GM10847 (cell line): ENCODE results near the gene LAMA2.

Source experiments
- POLR2A ChIP-seq: IDR thresholded peaks from 2 replicates; pipeline ENCODE4 v1.6.1; 2011; ENCODE audit not compliant: insufficient read length; ENCODE audit errors: extremely low read depth

LAMA2 gene

DNA sequence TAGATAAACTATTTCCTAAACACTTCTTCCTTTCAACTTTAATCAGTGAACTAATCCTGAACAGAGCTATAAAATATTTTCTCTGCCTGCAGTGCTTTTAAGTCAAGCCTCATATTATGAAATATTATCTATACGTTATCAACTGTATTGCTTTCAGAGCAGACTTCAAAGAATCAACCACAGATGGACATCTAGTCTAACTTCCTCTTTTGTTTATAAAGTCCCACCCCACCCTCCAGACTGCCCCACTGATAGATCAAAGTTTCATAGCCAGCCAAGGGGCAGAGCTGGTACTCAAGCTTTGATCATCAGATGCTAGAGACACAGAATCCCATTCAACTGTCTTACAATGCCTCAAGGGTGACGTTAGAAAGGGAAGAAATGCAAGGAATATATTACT, 308.3 kb downstream of the LAMA2 start:
- TF ChIP-seq POLR2A: no peak

DNA sequence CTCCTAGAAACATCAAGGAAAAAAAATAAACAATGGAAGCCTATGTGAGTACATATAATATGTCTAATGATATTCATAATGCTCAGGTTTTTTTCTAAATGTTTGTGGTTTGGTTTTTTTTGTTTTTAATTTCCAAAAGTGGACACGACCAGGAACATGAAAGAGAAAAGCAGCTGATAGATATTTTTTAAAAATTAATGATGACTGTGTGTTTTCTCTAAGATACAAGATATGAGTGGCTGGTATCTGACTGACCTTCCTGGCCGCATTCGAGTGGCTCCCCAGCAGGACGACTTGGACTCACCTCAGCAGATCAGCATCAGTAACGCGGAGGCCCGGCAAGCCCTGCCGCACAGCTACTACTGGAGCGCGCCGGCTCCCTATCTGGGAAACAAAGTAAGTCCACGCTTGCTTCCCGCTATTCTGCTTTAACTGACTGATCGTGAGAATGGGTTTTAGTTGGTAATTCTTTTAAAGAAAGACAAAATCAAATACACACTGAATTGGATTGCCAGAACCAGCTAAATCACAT, 309.6 kb downstream of the LAMA2 start:
- no peak for TF ChIP-seq POLR2A

DNA sequence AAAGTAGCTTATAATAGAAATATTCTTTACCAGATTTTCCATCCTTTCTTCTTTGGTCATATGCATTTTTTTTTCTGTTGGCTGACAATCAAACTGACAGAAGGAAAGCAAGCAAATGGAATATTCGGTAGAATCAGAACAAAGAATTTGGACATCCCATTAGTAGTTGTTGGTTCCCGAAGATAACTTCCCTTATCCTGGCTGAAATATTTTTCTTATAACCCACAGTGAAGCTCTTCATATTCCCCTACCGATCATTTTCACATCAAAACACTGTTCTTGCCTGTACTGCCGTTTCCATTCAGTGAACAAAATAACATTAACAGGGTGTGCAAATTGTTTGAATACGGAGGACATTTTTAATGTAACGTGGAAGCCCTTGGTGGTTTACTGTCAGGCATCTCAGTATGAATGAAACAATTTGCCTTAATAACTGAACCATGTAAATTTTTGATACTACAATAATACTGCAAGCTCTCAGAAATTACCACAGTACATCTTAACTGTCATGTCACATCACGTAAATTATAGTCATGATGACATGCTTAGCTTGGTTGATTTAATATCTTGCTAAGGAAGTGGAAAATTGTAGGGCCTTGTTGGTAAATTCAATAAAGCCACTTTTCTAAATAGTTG, 311.5 kb downstream of the LAMA2 start:
- TF ChIP-seq POLR2A: no peak

- no peak for TF ChIP-seq POLR2A
These were observed 312.2 kb downstream of the LAMA2 start for GRCh38 chr6:129195161-129195560.

DNA sequence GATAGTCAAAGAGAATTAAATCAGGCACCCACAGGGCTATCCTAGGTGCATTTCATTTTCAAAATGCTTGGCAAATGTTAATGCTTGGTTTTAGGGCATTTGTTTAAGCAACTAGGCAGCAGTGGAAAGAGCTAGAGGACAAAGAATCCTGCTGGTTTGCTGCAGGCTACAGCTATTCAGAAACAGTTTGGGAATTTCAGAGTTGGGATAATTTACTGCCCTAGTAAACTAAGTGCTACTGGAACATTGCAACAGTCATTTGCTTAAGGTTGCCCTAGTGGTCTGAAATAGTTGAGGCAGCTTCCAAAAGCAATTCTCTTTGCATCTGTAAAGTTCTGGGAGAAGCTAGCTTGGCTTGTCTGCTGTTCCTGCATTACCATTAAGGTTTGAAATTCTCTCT, 312.7 kb downstream of the LAMA2 start:
- no peak for TF ChIP-seq POLR2A

- TF ChIP-seq POLR2A: no peak
These were observed 314.2 kb downstream of the LAMA2 start for GRCh38 chr6:129197154-129197553.

GRCh38 chr6:129200151-129200550, 317.2 kb downstream of the LAMA2 start:
- no peak for TF ChIP-seq POLR2A

GRCh38 chr6:129203190-129203900, 320.4 kb downstream of the LAMA2 start:
- no peak for TF ChIP-seq POLR2A

DNA sequence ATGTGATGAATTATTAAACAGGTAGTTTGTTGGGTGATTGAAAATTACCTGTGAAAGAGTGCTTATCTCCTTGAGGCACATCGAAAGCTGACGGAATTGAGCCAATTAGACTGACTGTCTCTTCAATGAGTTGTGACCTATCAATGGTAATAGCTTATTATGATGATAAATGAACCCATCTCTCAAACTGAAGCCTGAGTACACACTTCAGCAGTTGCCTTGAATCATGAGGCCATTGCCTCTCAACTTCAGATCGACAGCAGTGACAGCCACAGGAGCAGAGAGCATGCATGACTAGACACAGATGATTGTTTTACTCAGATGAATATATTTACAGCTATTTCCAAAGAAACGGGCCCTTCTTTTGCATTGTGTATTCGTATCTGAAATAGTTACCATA, 323.9 kb downstream of the LAMA2 start:
- TF ChIP-seq POLR2A: no peak

- TF ChIP-seq POLR2A: no peak
These were observed 324.9 kb downstream of the LAMA2 start for GRCh38 chr6:129207832-129208231.

GRCh38 chr6:129208415-129209034, 325.6 kb downstream of the LAMA2 start:
- TF ChIP-seq POLR2A: no peak

GRCh38 chr6:129209355-129209754, 326.4 kb downstream of the LAMA2 start:
- no peak for TF ChIP-seq POLR2A

DNA sequence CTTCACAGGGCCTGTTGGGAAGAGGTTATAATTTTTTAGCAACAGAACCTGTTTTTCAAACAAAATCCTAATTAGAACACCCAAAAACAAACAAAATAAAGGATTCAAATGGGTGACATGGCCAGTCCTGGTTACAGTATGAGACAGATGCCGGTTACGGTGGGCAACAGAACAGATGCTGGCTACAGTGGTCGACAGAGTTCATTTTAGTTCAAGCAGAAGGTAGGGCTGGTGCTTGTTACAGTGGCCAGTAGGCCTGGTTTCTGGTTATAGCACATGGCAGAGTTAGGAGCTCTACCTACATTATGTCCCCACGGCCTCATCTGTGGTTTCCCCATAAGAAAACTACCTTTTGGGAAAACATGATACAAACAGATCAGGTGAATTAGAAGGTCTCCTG, 327.7 kb downstream of the LAMA2 start:
- no peak for TF ChIP-seq POLR2A

DNA sequence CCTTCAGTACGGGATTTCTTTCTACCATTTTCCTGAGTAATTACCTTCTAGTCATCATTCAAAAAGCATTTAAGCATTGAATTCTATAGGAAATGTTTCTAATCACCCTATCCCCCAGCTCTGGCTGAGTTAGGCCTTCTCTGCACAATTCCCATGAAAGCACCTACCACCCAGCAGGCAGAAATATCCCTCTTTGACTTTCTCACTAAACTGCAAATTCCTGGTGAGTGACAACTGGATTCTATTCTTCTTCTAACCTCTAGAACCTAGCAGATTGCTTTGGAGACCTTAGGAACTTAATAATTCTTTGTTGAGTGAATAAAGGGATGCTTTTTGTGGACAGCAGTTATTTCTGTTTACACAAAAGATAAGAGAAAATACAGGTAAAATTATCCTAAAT, 328.7 kb downstream of the LAMA2 start:
- no peak for TF ChIP-seq POLR2A

- no peak for TF ChIP-seq POLR2A
These were observed 329.1 kb downstream of the LAMA2 start for GRCh38 chr6:129212081-129212480.

DNA sequence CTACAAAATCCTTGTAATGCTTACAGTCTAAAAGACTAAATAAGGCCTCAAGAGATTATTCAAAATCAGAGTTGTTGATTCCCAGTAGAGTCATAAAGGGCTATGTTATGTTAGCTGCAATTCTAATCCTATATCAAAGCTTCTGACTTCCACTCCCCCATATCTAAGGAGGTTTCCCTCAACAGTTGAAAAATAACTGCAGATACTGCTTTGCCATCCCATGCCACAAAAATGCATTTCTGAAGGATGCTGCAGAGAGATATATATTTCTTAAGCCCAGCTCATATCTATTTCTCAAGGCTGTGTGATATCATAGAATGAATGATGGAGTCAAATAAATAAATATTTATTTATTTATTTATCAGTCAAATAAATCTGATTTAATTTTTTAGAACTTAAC, 332.3 kb downstream of the LAMA2 start:
- no peak for TF ChIP-seq POLR2A
